Tibial artery (tissue), 4 donors: ENCODE results near the gene PSMA6.

Source experiments
- DNase-seq, 2 donors: peaks; one replicate each; pipeline ENCODE4 v3.0.0-alpha.2; 2019
- H3K27ac ChIP-seq, 2 donors: fragments of 200-600 bp; sonication (generic) in 1 of 2; 1 replicate in 1 of 2; 2 replicates in 1 of 2; pipeline ENCODE4 v1.5.1; 2018 to 2019; ENCODE audit warnings: mild to moderate bottlenecking in 1 of 2
- H3K27me3 ChIP-seq, 2 donors: fragments of 200-600 bp; sonication (generic) in 1 of 2; one replicate each; pipeline versions ENCODE4 v1.5.1 to v1.6.0; 2016 to 2019
- H3K36me3 ChIP-seq, 3 donors: fragments of 200-600 bp; sonication (generic) in 2 of 3; one replicate each; pipeline ENCODE4 v1.5.1; 2016 to 2019; ENCODE audit warnings: mild to moderate bottlenecking in 2 of 3
- H3K4me1 ChIP-seq, 4 donors: fragments of 200-600 bp; sonication (generic) in 2 of 4; 1 replicate in 3 of 4; 2 replicates in 1 of 4; pipeline ENCODE4 v1.5.1; 2016 to 2019
- H3K4me3 ChIP-seq, 2 donors: fragments of 200-600 bp; sonication (generic) in 1 of 2; 1 replicate in 1 of 2; 2 replicates in 1 of 2; pipeline ENCODE4 v1.5.1; 2018 to 2019; ENCODE audit warnings: mild to moderate bottlenecking in 2 of 2
- H3K9me3 ChIP-seq, 3 donors: fragments of 200-600 bp; sonication (generic) in 1 of 3; one replicate each; pipeline ENCODE4 v1.5.1; 2016 to 2019
- CTCF ChIP-seq, 2 experiments: fragments of 200-600 bp in 1 of 2; fragments of 450-650 bp in 1 of 2; IDR thresholded peaks; one replicate each; pipeline ENCODE4 v1.5.1; 2017 to 2019; ENCODE audit warnings: antibody characterized with exemption in 2 of 2, mild to moderate bottlenecking in 1 of 2, moderate library complexity in 1 of 2
- intact Hi-C: fragments of 100-400 bp; cut with DNase I; formaldehyde crosslinking; loops from one replicate; pipeline ENCODE4 v1.15.0; 2023; ENCODE audit warnings: low total_unique reads

PSMA6 gene

GRCh38 chr14:35254736-35255135 lies 37.4 kb upstream of the PSMA6 start:
- Histone ChIP-seq H3K36me3 (peaks cover 0 to 6% (median 0%) of the 10 kb centered on the region in 3 donors), H3K27ac (no peak overlapping the region), H3K27me3 (no peaks in the 10 kb centered on the region), H3K4me1 (peaks cover 0 to 7% (median 0%) of the 10 kb centered on the region in 4 donors), H3K4me3 (no peak overlapping the region), H3K9me3 (no peaks in the 10 kb centered on the region)
- intact Hi-C loops: no loop called here
- TF ChIP-seq CTCF (IDR thresholded peaks at IDR 0.05): no peak
- DNase-seq: no peak

GRCh38 chr14:35255711-35256110 lies 36.5 kb upstream of the PSMA6 start:
- DNase-seq: no peak
- intact Hi-C loops: no loop called here
- Histone ChIP-seq H3K27ac (no peak overlapping the region), H3K9me3 (no peaks in the 10 kb centered on the region), H3K27me3 (no peaks in the 10 kb centered on the region), H3K36me3 (peaks cover 0 to 6% (median 0%) of the 10 kb centered on the region in 3 donors), H3K4me1 (peaks cover 0 to 7% (median 0%) of the 10 kb centered on the region in 4 donors), H3K4me3 (no peak overlapping the region)
- TF ChIP-seq CTCF (IDR thresholded peaks at IDR 0.05): no peak

GRCh38 chr14:35257809-35258208 lies 34.4 kb upstream of the PSMA6 start:
- H3K36me3 ChIP-seq: peaks cover 0 to 6% (median 0%) of the 10 kb centered on the region in 3 donors
- no peaks in the 10 kb centered on the region for H3K27me3 ChIP-seq
- peaks cover 0 to 7% (median 0%) of the 10 kb centered on the region in 4 donors for H3K4me1 ChIP-seq
- intact Hi-C loops: no loop called here
- no peak for DNase-seq
- H3K4me3 ChIP-seq: no peak overlapping the region
- TF ChIP-seq CTCF (IDR thresholded peaks at IDR 0.05): no peak
- H3K9me3 ChIP-seq: no peaks in the 10 kb centered on the region
- no peak overlapping the region for H3K27ac ChIP-seq

DNA sequence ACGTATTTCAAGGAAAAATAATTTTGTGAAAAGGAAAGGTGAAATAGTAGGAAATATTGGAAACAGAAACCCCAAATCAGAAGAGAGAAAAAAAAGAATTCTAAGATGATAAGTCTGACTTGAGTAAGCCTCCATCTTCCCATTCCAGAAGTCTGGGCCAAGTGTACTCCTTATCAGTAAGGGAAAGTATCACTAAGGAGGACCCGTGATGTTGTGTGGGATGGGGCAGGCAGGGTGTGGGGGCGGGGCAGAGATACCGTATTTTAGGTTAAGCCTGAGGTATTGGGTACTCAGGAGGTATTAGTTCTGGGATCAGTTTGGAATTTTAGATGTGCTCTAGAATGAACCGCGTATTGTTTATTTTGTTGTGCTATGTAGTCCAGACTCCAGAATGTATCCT lies 33.8 kb upstream of the PSMA6 start:
- Histone ChIP-seq H3K4me1 (peaks cover 0 to 7% (median 0%) of the 10 kb centered on the region in 4 donors), H3K36me3 (peaks cover 0 to 6% (median 0%) of the 10 kb centered on the region in 3 donors), H3K27ac (no peak overlapping the region), H3K4me3 (no peak overlapping the region), H3K9me3 (no peaks in the 10 kb centered on the region), H3K27me3 (no peaks in the 10 kb centered on the region)
- TF ChIP-seq CTCF (IDR thresholded peaks at IDR 0.05): no peak
- no peak for DNase-seq
- intact Hi-C loops: no loop called here

- H3K4me1 ChIP-seq: peaks cover 0 to 7% (median 0%) of the 10 kb centered on the region in 4 donors
- H3K4me3 ChIP-seq: no peak overlapping the region
- no peak for DNase-seq
- no peaks in the 10 kb centered on the region for H3K27me3 ChIP-seq
- H3K27ac ChIP-seq: no peak overlapping the region
- no peaks in the 10 kb centered on the region for H3K9me3 ChIP-seq
- H3K36me3 ChIP-seq: no peaks in the 10 kb centered on the region
- intact Hi-C loops: no loop called here
- TF ChIP-seq CTCF (IDR thresholded peaks at IDR 0.05): peak; percentile 15 to 18
Observed at GRCh38 chr14:35261774-35262173, 30.4 kb upstream of the PSMA6 start.

- Histone ChIP-seq H3K27ac (no peak overlapping the region), H3K4me3 (no peak overlapping the region), H3K4me1 (peaks cover 0 to 7% (median 0%) of the 10 kb centered on the region in 4 donors), H3K9me3 (no peaks in the 10 kb centered on the region), H3K36me3 (peaks cover 0 to under 1% (median 0%) of the 10 kb centered on the region in 3 donors), H3K27me3 (no peaks in the 10 kb centered on the region)
- no peak for TF ChIP-seq CTCF (IDR thresholded peaks at IDR 0.05)
- DNase-seq: no peak
- intact Hi-C loops: no loop called here
Observed at GRCh38 chr14:35262436-35262835, 29.7 kb upstream of the PSMA6 start.
